HS-27A (cell line): Measurements from ENCODE around the gene KICS2.
"Not testable (repeated sequence)": the region's sequence is repeated elsewhere in the genome, so short reads cannot be mapped to it uniquely, and the experiment has no call there.

Experiments
- DNase-seq: peaks from one replicate; pipeline ENCODE4 v3.0.0-alpha.2; 2012; ENCODE audit warnings: low read depth, missing footprints

KICS2 gene

GRCh38 chr12:64216239-64216638, 5.9 kb downstream of the KICS2 start:
- no peak for DNase-seq

GRCh38 chr12:64212119-64212746, 9.9 kb downstream of the KICS2 start:
- no peak for DNase-seq

GRCh38 chr12:64207453-64207852, 14.6 kb downstream of the KICS2 start:
- no peak for DNase-seq

DNA sequence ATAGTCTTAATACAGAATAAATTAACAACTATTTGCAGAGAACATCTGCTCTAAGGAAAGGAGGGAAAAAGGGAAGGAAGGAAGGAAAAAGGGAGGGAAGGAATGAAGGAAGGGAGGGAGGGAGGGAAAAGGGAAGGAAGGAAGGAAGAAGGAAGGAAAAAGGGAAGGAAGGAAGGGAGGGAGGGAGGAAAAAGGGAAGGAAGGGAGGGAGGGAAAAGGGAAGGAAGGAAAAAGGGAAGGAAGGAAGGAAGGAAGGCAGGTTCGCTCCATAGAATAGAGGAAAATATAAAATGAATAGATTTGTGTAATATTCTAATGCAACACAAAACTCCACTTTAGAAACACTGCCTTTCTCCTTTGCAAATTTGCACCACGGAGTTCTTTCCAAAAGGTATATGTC, 16.6 kb downstream of the KICS2 start:
- no peak for DNase-seq

DNA sequence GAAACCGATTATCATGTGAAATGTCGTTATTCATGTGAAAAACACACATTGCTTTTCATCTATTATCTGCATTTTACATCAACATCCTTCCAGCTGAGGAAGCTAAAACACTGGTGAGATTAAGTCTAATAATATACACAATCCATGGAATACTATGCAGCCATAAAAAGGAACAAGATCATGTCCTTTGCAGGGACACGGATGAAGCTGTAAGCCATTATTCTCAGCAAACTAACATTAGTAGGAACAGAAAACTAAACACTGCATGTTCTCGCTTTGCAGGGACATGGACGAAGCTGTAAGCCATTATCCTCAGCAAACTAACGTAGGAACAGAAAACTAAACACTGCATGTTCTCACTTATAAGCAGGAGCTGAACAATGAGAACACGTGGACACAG, 18.3 kb downstream of the KICS2 start:
- DNase-seq, result no peak

DNA sequence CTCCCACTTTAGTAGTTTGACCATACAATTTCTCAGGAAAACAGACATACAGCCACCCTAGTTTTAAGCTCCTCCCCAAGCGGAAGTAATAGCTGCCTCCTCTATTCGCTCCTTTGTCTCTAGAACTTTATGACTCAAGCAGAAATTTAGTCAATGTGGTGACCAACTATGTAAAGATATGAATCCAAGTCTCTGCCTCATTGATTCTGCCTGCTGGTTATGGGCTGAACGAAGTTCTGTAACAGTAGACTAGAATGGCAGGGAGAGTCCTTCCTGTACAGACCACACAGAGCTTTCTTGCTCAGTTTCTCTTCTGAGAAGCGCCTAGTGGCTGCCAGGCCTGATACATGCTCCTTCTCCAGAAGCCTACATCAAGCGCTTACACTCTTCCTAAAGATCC, 19.1 kb downstream of the KICS2 start:
- DNase-seq, result no peak

GRCh38 chr12:64195841-64196240, 26.3 kb downstream of the KICS2 start:
- not testable (repeated sequence) for DNase-seq

DNA sequence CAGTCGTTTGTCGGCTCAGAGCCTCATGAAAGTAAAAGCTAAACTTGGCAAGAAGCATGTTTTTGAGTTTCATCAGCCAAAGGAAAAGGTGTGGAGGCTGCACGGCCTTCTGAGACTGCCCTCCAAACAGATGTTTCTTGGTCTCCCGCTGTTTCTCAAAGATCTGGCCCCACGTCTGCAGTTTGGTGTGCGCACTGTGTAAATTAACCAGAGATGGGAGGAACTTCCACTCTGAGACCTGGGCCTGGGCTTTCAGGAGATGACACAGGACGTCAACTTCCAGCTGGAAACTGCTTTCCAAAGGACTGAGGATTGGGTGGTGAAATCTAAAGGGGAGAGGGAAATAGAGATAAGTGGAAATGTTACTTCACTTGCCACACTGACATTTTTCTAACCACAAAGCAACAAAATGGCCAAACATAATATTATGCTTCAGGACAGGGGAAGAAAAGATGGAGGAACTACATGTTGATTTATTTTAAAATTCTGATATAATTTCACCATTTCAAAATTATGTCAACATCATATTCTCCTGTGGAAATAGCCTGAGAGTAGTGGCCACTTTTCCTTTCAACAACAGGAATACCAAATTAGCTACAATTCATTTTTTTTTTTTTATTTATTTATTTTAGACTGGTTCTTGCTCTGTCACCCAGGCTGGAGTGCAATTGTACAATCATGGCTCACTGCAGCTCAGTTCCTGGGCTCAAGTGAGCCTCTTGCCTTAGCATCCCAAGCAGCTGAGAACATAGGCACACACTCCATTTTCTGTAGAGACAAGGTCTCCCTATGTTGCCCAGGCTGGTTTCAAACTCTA, 27.6 kb downstream of the KICS2 start:
- no peak for DNase-seq

- DNase-seq, result no peak
These were observed 28.2 kb downstream of the KICS2 start for GRCh38 chr12:64193931-64194330.

DNA sequence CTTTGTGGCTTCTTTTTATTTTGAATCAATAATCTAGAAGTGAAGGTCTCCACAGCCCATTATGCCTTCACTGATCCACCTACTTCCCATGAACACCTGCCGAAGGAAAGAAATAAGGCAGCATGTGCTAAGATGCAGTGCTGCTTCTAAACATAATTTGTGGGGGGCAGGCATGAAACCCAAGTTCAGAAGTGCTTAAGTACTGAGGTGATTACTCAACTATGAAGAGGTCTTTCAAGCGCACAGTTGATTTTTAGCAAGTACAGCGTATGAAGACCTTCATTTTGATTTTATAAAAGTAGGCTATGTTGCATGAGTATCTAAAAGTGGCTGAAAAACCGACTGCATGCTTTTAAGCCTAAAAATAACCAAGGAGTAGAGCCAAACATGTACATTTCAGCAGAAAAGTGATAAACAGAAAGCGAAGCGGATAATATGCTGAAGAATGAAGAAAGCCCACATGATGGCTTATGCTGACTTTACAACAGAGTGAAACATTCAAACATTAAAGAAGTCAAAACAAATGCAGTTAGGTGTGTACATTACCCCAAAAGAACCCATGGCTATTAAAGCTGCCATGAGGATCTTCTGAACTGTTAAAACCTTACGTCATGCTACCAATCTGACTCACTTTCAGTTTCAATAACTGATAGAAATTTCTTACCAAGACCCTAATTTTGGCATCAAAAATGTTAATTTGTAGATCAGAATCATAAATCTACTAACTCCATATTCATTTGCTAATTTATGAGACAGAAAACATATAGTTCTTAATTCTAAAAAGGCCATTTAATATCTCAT, 29.3 kb downstream of the KICS2 start:
- DNase-seq, result no peak

GRCh38 chr12:64190140-64190539, 32.0 kb downstream of the KICS2 start:
- DNase-seq, result no peak

DNA sequence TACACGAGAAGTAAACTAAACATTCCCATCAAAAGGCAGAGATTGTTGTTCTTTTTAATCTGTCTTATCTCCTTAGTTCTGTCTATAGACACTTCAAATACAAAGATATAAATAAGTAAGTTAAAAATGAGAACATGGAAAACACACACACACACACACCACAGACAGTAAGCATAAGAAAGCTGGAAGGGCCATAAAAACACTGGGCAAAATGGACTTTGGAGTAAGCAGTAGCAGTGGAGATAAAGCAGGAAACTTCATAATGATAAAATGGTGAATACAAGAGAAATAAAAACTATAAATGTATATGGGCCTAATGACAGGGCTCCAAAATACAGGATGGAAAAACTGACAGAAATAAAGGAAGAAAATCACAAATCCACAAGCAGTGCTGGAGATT, 32.6 kb downstream of the KICS2 start:
- no peak for DNase-seq

DNA sequence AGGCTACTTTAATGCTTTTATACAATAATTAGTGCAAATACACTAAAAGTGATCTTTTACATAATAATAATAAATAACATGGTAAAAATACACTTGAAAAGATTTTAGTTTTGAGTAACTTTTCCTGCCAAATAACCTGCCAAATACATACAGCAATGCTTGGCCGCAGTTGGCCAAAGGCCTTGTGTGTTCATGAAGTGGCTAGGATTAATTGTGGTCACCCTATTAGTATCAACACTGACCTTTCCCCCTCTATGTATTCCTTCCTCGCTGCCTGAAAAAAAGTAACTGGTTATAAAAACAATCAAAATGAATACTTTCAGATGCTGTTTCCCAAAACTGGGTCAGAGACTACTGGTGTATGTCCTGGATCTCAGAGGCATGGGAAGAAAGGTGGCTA, 34.3 kb downstream of the KICS2 start:
- no peak for DNase-seq

DNA sequence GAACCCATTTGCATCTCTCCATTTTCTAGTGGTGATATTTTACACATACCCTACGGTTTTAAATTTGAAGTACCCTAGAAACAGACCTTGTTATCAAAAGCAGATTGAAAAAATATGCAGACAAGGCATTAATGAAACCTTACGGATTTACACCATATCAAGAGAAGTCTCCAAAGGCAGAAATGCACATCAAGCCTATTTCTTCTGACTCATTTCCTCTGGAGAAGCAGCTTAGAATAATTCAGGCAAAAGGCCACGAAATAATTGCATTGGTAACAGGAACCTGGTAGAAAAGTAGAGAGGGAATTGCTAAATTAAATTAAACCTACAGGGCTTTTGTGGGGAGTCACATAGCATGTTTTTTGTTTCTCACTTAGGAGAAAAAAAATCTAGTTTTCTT, 34.7 kb downstream of the KICS2 start:
- DNase-seq, result no peak

DNA sequence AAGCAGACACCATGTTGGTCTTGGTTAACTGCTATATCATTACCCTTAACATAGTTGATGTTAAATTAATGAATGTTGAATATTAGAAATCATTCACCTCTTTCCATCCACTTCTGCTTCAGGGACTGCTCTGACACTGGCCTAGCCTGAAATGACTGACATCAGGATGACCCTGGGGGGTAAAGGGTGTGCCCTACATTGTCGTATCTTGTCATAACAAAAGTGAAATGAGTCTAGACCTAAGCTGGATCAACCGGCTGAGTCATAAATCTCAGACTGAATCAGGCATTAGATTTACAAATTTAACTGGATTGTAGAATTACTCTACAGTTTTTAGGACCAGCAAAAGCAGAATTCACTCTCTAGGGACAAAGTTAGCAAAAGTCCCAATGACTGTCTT, 35.3 kb downstream of the KICS2 start:
- DNase-seq, result no peak

- no peak for DNase-seq
These were observed 37.9 kb downstream of the KICS2 start for GRCh38 chr12:64184216-64184615.

DNA sequence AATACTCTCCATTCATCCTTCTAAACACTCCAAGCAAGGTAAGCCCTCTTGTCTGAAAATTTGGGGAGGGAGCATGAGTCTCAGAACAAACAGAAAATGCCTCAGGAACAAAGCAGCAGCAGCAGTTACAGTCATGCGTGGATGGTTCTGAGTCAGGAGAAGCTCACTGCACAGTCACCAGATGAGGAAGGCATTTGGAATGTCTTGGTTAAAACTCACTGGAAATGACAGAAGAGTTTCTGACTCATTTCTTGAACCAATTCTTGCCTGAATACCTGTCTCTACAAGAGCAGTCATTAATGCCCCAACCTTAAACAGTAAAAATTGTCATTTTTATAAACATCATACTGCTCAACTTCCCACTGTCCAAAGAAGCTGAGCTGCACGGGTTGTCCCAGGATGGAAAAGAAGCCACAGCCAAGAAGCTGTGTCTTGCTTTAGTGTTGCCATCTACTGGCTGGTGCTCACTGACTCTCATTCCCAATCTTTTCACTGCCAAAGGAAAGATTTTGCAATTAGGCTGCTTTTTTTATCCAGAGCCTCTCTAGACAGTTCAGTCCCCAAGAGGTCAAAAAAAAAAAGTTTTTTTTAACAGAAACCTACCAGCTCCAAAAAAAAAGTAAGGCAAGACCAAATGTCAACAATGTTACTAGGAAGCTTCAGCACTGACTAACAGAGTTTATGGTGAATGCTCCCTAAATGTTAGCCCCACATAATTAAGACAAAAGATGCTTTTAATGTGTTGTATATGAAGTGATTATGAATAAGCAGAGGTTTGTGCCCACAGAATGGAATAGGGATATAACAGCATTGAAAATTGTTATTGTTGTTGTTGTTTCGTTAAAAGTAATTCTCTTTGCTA, 40.4 kb downstream of the KICS2 start:
- DNase-seq, result peak; percentile 97

- peak; percentile 42 for DNase-seq
These were observed 41.1 kb downstream of the KICS2 start for GRCh38 chr12:64180951-64181350.

DNA sequence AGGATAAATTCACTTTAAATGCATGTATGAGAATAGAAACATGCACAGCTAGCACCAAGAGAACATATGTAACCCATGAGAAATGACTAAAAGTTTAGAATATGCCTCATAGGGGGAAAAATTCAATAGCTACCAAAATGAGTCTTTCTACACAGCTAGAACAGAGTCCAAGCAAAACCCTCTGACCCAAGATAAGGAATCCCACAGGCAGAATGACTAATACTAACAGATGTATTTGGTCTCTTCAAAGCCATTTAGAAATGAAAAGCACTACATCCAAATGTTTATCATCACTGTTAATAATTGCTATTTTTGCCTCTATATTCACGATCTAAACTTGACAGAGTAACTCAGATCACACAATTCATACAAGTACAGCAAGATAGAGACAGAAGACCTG, 44.0 kb downstream of the KICS2 start:
- peak; percentile 69 for DNase-seq

DNA sequence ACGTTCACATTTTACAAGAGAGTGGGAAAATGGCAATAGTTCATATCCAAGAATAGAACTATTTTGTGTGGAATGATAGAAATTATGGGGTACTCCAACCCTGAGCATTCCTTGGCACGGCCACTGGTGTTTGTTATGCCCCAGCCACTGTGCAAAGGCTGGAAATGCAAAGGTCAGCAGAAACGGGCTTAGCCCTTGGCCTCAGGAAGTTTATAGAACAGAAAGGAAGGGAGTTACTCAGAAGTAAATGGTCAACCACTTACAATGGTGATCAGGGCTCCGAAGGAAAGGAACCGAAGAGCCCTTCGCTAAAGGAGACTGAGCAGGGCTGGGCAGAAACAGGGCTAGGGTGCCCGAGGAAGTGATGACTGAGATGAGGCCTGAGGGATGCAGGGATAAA, 45.1 kb downstream of the KICS2 start:
- DNase-seq, result no peak

DNA sequence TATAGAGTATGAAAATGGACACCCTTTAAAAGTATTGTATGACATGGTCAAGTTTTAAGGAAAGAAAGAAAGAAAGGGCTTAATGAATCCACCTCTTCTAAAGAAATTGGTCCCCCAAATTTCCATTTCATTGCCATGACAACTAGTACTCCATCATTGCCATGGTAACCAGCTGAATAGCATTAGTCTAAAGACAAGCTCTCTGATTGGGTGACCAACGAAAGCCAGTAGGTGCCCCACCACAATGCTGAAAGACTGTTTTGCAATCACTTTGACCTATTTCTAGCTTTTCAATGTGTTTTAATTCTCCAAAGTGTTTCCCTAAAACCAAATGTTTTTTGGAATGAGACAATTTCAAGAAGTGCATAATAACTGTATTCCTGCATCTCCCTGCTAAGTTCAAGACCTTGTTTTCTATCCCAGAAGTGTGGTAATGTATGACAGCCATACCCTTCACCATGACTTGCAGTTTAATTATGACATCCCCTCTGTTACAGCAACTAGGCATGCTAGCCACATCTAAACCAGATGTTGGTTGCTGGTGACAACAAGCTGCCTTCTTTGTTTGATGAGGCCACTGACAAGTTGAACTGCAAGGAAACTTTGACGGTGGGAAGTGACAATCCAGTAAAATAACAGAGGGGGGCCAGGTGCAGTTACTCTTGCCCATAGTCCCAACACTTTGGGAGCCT, 46.7 kb downstream of the KICS2 start:
- DNase-seq, result no peak
